ENCODE results near the gene CGN. TPM values are rescaled to one million over a fixed set of nuclear protein-coding genes. Genes with fewer than 3 reads are reported as not detected.

CGN gene
- total RNA-seq, result 1.7 TPM

GRCh38 chr1:151510957-151511635 lies at the start of gene CGN:
CGN (plus strand) TSS chr1:151511387; CDS start chr1:151518520, 7,133 bp downstream.
- Histone ChIP-seq H3K4me1 (ENCODE audit: insufficient read depth, low read length) (peaks cover 26% of the 10 kb centered on the region), H3K4me3 (ENCODE audit: low read length) (peak within 1 kb of the TSS; percentile 51), H3K27me3 (ENCODE audit: insufficient read depth, low read length) (peaks cover 17% of the 10 kb centered on the region), H3K9me3 (ENCODE audit: low read depth, low read length) (no peaks in the 10 kb centered on the region)

GRCh38 chr1:151461694-151462093 lies 49.5 kb upstream of the CGN start:
- H3K9me3 ChIP-seq (ENCODE audit: low read depth, low read length), result no peaks in the 10 kb centered on the region
- H3K4me1 ChIP-seq (ENCODE audit: insufficient read depth, low read length), result peaks cover 20% of the 10 kb centered on the region
- H3K27me3 ChIP-seq (ENCODE audit: insufficient read depth, low read length), result peaks cover 21% of the 10 kb centered on the region
- no peak overlapping the region for H3K4me3 ChIP-seq (ENCODE audit: low read length)

- H3K4me1 ChIP-seq (ENCODE audit: insufficient read depth, low read length), result no peaks in the 10 kb centered on the region
These were observed 46.2 kb upstream of the CGN start for GRCh38 chr1:151465026-151465425.

GRCh38 chr1:151472856-151473731 lies 38.1 kb upstream of the CGN start:
- Histone ChIP-seq H3K9me3 (ENCODE audit: low read depth, low read length) (no peaks in the 10 kb centered on the region), H3K27me3 (ENCODE audit: insufficient read depth, low read length) (no peaks in the 10 kb centered on the region), H3K4me1 (ENCODE audit: insufficient read depth, low read length) (peaks cover 11% of the 10 kb centered on the region), H3K4me3 (ENCODE audit: low read length) (peak overlapping the region; percentile 53)

More at GRCh38 chr1:151465026-151465425, 46.2 kb upstream of the CGN start:
- H3K27me3 ChIP-seq (ENCODE audit: insufficient read depth, low read length), result peaks cover 21% of the 10 kb centered on the region
- no peak overlapping the region for H3K4me3 ChIP-seq (ENCODE audit: low read length)
- no peaks in the 10 kb centered on the region for H3K9me3 ChIP-seq (ENCODE audit: low read depth, low read length)

GRCh38 chr1:151474745-151475144 lies 36.4 kb upstream of the CGN start:
- Histone ChIP-seq H3K4me3 (ENCODE audit: low read length) (no peak overlapping the region), H3K4me1 (ENCODE audit: insufficient read depth, low read length) (peaks cover 11% of the 10 kb centered on the region), H3K27me3 (ENCODE audit: insufficient read depth, low read length) (no peaks in the 10 kb centered on the region), H3K9me3 (ENCODE audit: low read depth, low read length) (no peaks in the 10 kb centered on the region)

- peaks cover 11% of the 10 kb centered on the region for H3K4me1 ChIP-seq (ENCODE audit: insufficient read depth, low read length)
- H3K9me3 ChIP-seq (ENCODE audit: low read depth, low read length), result no peaks in the 10 kb centered on the region
- H3K27me3 ChIP-seq (ENCODE audit: insufficient read depth, low read length), result no peaks in the 10 kb centered on the region
- no peak overlapping the region for H3K4me3 ChIP-seq (ENCODE audit: low read length)
These were observed 36.0 kb upstream of the CGN start for GRCh38 chr1:151475175-151475574.

- Histone ChIP-seq H3K4me1 (ENCODE audit: insufficient read depth, low read length) (peaks cover 11% of the 10 kb centered on the region), H3K4me3 (ENCODE audit: low read length) (no peak overlapping the region), H3K9me3 (ENCODE audit: low read depth, low read length) (no peaks in the 10 kb centered on the region), H3K27me3 (ENCODE audit: insufficient read depth, low read length) (no peaks in the 10 kb centered on the region)
These were observed 35.1 kb upstream of the CGN start for GRCh38 chr1:151476083-151476482.

- Histone ChIP-seq H3K9me3 (ENCODE audit: low read depth, low read length) (no peaks in the 10 kb centered on the region), H3K4me1 (ENCODE audit: insufficient read depth, low read length) (peaks cover 11% of the 10 kb centered on the region), H3K4me3 (ENCODE audit: low read length) (no peak overlapping the region), H3K27me3 (ENCODE audit: insufficient read depth, low read length) (no peaks in the 10 kb centered on the region)
These were observed 34.1 kb upstream of the CGN start for GRCh38 chr1:151477066-151477465.

- Histone ChIP-seq H3K27me3 (ENCODE audit: insufficient read depth, low read length) (no peaks in the 10 kb centered on the region), H3K4me1 (ENCODE audit: insufficient read depth, low read length) (peaks cover 4% of the 10 kb centered on the region)
These were observed 32.9 kb upstream of the CGN start for GRCh38 chr1:151478140-151478812.

GRCh38 chr1:151478923-151479322 lies 32.3 kb upstream of the CGN start:
- Histone ChIP-seq H3K9me3 (ENCODE audit: low read depth, low read length) (no peaks in the 10 kb centered on the region), H3K4me1 (ENCODE audit: insufficient read depth, low read length) (no peaks in the 10 kb centered on the region), H3K27me3 (ENCODE audit: insufficient read depth, low read length) (no peaks in the 10 kb centered on the region), H3K4me3 (ENCODE audit: low read length) (no peak overlapping the region)

More at GRCh38 chr1:151478140-151478812, 32.9 kb upstream of the CGN start:
- Histone ChIP-seq H3K4me3 (ENCODE audit: low read length) (no peak overlapping the region), H3K9me3 (ENCODE audit: low read depth, low read length) (no peaks in the 10 kb centered on the region)

GRCh38 chr1:151479462-151479861 lies 31.7 kb upstream of the CGN start:
- no peaks in the 10 kb centered on the region for H3K9me3 ChIP-seq (ENCODE audit: low read depth, low read length)
- no peak overlapping the region for H3K4me3 ChIP-seq (ENCODE audit: low read length)
- H3K27me3 ChIP-seq (ENCODE audit: insufficient read depth, low read length), result no peaks in the 10 kb centered on the region
- no peaks in the 10 kb centered on the region for H3K4me1 ChIP-seq (ENCODE audit: insufficient read depth, low read length)

GRCh38 chr1:151482017-151482416 lies 29.2 kb upstream of the CGN start:
- no peak overlapping the region for H3K4me3 ChIP-seq (ENCODE audit: low read length)
- no peaks in the 10 kb centered on the region for H3K27me3 ChIP-seq (ENCODE audit: insufficient read depth, low read length)
- H3K9me3 ChIP-seq (ENCODE audit: low read depth, low read length), result no peaks in the 10 kb centered on the region
- H3K4me1 ChIP-seq (ENCODE audit: insufficient read depth, low read length), result no peaks in the 10 kb centered on the region

- Histone ChIP-seq H3K4me3 (ENCODE audit: low read length) (no peak overlapping the region), H3K9me3 (ENCODE audit: low read depth, low read length) (no peaks in the 10 kb centered on the region), H3K27me3 (ENCODE audit: insufficient read depth, low read length) (no peaks in the 10 kb centered on the region), H3K4me1 (ENCODE audit: insufficient read depth, low read length) (no peaks in the 10 kb centered on the region)
These were observed 25.4 kb upstream of the CGN start for GRCh38 chr1:151485685-151486255.

GRCh38 chr1:151486557-151486956 lies 24.6 kb upstream of the CGN start:
- no peaks in the 10 kb centered on the region for H3K27me3 ChIP-seq (ENCODE audit: insufficient read depth, low read length)
- no peaks in the 10 kb centered on the region for H3K9me3 ChIP-seq (ENCODE audit: low read depth, low read length)
- no peaks in the 10 kb centered on the region for H3K4me1 ChIP-seq (ENCODE audit: insufficient read depth, low read length)
- no peak overlapping the region for H3K4me3 ChIP-seq (ENCODE audit: low read length)

- Histone ChIP-seq H3K9me3 (ENCODE audit: low read depth, low read length) (no peaks in the 10 kb centered on the region), H3K4me3 (ENCODE audit: low read length) (no peak overlapping the region), H3K4me1 (ENCODE audit: insufficient read depth, low read length) (no peaks in the 10 kb centered on the region)
These were observed 19.5 kb upstream of the CGN start for GRCh38 chr1:151491641-151492040.

More at GRCh38 chr1:151491641-151492040, 19.5 kb upstream of the CGN start:
- no peaks in the 10 kb centered on the region for H3K27me3 ChIP-seq (ENCODE audit: insufficient read depth, low read length)

All from mononuclear cell (primary cell).